Left cardiac atrium (tissue), 4 donors: ENCODE measurements around the gene SOWAHA. TPM values are rescaled to one million over a fixed set of nuclear protein-coding genes. Genes with fewer than 3 reads are reported as not detected.

ENCODE experiments used
- ATAC-seq, 2 donors: fragments of 200-7000 bp; cut with Tn5 transposase; one replicate each; pipeline ENCODE4 v1.9.1; 2020; ENCODE audit warnings: mild to moderate bottlenecking in 2 of 2, moderate library complexity in 2 of 2
- DNase-seq: peaks from one replicate; pipeline ENCODE4 v3.0.0-alpha.2; 2020
- intact Hi-C, 2 donors: fragments of 100-400 bp; cut with DNase I; formaldehyde crosslinking; loops; one replicate each; pipeline versions ENCODE4 v1.14.1 to v1.15.1; 2022 to 2023
- total RNA-seq, 2 donors: library from RNA; stranded (reverse); fragmentation: NEBNext Ultra II Directional; extraction: Animal tissue kit (Norgen Biotek cat#: 25700); gene quantifications; one replicate each; pipeline ENCODE4 v1.2.1, GENCODE V29; 2021
- donor health status: DM: no; HTN: yes; CAD: no.
- donor health status: DM: no; HTN: yes; CAD: no; lungs with severe emphysema.
- donor health status: DM: yes; HTN: yes; CAD: no.
- donor health status: Dilated cardiomyopathy.

Gene SOWAHA
- total RNA-seq, 2 donors from 2014 or later: 0.06 TPM; not detected in 1

DNA sequence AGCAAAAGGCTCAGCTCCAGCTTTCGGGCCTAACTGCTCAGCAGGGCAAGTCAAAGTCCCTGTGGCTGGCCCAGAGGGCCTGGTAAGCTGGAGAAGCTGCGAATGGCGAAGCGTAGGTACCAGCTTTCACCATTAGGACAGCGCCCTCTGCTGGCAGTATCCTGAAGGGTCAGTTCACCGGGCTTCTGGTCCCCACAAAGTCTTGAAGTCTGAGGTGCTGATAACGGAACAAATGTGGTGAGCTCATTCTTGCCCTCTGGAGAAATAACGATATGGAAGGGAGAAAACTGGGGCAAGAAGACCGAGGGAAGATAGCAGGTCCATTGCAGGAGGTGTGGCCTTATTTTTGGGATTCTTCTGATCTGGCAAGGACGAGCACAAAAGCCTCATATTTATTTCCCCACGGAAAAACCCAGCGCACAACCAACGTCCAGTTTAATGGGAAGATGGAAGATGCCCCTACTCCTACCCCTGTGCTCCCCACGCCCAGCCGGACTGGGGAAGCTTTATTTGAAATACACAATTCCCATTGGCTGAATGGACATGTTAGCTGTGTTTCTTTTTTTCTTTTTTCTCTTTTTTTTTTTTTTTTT, 7.2 kb downstream of the SOWAHA start:
- ATAC-seq: peak; percentile 85 to 88
- intact Hi-C loops: loop anchor here (5.0 to 10.0 kb wide), 2 partner anchors 438 to 445 kb away; no protein-coding TSS in a partner anchor
- DNase-seq: peak; percentile 92

DNA sequence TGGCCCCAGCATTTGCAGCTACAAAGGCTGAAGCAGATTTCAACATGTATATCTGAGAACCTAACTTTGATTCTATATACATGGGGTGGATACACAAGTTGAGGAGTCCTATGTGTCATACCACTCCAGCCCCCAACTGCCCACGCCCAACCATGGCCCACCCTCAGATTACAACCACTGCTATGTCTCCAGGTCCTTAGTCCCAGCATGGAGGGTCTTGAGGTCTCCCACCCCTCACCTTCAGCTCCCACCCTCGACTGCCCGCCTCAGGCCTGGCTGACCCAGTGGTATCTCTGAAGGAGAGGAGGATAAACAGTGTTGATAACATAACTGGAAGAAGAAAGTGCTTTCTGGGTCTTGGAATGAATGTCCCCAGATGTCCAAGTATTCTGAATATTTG, 8.2 kb downstream of the SOWAHA start:
- intact Hi-C loops: loop anchor here (5.0 to 10.0 kb wide), 2 partner anchors 439 to 447 kb away; no protein-coding TSS in a partner anchor
- ATAC-seq (no peak), DNase-seq (no peak)

DNA sequence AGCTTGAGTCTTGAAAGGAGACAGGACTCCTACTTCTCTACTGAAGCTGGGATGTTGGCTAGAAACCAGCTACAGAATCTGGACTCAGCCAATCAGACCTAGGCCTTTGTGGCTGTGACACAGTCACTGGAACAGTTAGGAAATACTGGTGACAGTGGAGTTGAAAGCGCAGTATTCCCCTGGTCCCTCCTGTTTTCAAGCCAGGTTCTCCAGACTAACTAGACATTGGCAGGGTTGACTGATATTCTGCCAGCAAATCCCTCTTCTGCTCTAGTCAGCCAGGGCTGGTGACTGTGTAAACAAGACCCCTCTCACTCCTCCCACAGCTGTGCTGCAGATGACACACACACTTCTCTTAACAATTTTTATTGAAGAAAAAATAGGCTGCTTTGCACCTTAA, 8.7 kb downstream of the SOWAHA start:
- ATAC-seq: peak in 1 of 2 donors; percentile 3
- no peak for DNase-seq
- intact Hi-C loops: loop anchor here (5.0 to 10.0 kb wide), 2 partner anchors 439 to 447 kb away; no protein-coding TSS in a partner anchor

DNA sequence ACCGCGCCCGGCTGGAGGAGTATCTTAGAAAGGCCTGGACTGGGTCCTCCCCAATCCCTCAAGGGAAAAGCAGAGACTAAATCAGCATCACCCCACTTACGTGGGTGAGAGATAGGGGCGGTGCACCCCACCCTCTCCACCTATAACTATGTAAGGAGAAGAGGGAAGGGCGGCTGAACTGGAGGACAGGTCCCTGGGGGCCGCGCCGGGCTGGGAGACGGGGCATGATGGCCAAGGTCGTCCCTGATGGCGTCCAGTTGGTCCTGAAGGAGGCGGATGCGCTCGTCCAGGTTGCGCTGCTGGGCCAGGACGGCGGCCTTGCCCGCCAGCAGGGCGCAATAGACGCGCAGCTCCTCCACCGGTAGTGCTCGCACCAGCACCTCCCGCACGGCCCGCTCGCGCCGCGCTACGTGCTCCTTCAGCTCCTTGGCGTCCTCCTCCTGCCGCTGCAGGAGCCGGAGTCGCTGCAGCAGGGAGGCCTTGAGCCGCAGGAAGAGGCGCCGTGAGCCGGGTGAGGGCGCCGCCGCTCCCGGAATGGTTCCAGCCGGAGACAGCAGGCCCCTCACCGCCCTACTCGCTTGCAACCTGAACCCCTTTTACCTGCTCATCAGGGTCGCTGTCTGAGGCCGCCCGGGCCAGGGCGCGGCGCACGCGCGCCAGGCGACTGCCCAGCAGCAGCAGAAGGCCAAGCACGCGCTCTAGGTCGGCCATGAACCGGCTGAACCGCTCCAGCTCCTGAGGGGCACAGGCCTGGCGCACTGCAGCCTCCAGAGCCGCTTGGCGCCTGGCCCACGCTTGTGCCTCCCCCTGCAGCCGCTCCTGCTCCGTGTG, 9.8 kb downstream of the SOWAHA start:
- peak; percentile 5 to 14 for ATAC-seq
- intact Hi-C loops: loop anchor here (5.0 to 10.0 kb wide), 2 partner anchors 441 to 448 kb away; no protein-coding TSS in a partner anchor
- DNase-seq: no peak

GRCh38 chr5:132823481-132824050, 10.5 kb downstream of the SOWAHA start:
- ATAC-seq (no peak), DNase-seq (no peak)
- intact Hi-C loops: loop anchor here (5.0 to 10.0 kb wide), 2 partner anchors 441 to 449 kb away; no protein-coding TSS in a partner anchor

- no peak for ATAC-seq
- DNase-seq: no peak
- intact Hi-C loops: loop anchor here (5.0 to 10.0 kb wide), 2 partner anchors 442 to 450 kb away; no protein-coding TSS in a partner anchor
Observed at GRCh38 chr5:132824426-132824825, 11.3 kb downstream of the SOWAHA start.

- no peak for DNase-seq
- ATAC-seq: no peak
- intact Hi-C loops: loop anchor here in 1 of 2 donors (10.0 kb wide), 1 partner anchor 450 kb away; no protein-coding TSS in a partner anchor
Observed at GRCh38 chr5:132825033-132825833, 12.1 kb downstream of the SOWAHA start.

GRCh38 chr5:132825834-132826391, 12.8 kb downstream of the SOWAHA start:
- intact Hi-C loops: loop anchor here in 1 of 2 donors (10.0 kb wide), 1 partner anchor 451 kb away; no protein-coding TSS in a partner anchor
- no peak for ATAC-seq
- DNase-seq: no peak

DNA sequence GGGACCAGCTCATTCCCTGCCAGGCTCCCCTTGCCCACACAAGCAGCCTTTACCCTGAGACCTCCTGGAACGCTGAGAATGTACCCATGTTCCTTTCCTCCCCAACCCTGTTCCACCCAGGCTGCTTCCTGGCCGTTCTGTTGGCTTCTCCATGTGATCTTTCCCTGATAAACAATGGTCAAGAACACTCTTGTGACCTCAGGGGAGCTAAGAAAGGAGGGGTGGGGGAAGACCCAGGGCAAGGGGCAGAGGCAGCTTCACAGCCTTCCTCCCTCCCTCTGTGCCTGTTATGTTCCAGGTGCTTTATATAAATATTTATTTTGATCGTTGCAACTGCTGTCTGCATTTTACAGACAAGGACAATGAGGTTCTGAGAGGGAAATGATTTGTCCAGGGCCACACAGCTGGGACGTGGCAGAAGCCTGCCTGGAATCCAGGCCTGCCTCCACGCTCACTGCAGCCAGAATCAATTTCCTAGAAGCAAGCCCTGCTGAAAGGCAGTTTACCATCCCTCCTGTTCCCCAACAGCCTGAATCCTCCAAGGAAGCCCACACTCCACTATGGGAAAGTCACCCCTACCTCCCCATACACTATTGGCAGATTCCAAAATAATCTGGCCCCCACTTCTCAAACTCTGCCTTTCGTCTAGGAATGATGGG, 13.5 kb downstream of the SOWAHA start:
- DNase-seq: no peak
- ATAC-seq: no peak
- intact Hi-C loops: loop anchor here in 1 of 2 donors (10.0 kb wide), 1 partner anchor 452 kb away; no protein-coding TSS in a partner anchor

GRCh38 chr5:132827943-132828673, 15.0 kb downstream of the SOWAHA start:
- DNase-seq: no peak
- no peak for ATAC-seq
- intact Hi-C loops: loop anchor here in 1 of 2 donors (10.0 kb wide), 1 partner anchor 453 kb away; no protein-coding TSS in a partner anchor

- intact Hi-C loops: loop anchor here in 1 of 2 donors (10.0 kb wide), 1 partner anchor 454 kb away; no protein-coding TSS in a partner anchor
- ATAC-seq: no peak
- no peak for DNase-seq
Observed at GRCh38 chr5:132828846-132829494, 15.9 kb downstream of the SOWAHA start.

- ATAC-seq (peak; percentile 90 to 94), DNase-seq (peak; percentile 84)
- intact Hi-C loops: loop anchor here (2.0 to 10.0 kb wide), 3 partner anchors 47 to 455 kb away; no protein-coding TSS in a partner anchor
Observed at GRCh38 chr5:132829742-132830435, 16.8 kb downstream of the SOWAHA start.

- intact Hi-C loops: loop anchor here (2.0 to 5.0 kb wide), 2 partner anchors 47 to 52 kb away; no protein-coding TSS in a partner anchor
- DNase-seq: peak; percentile 79
- peak; percentile 76 to 81 for ATAC-seq
Observed at GRCh38 chr5:132830436-132831094, 17.5 kb downstream of the SOWAHA start, which contains the start of gene SHROOM1. SHROOM1 (minus strand) TSS chr5:132830647; CDS start chr5:132826140, 4,507 bp downstream.

DNA sequence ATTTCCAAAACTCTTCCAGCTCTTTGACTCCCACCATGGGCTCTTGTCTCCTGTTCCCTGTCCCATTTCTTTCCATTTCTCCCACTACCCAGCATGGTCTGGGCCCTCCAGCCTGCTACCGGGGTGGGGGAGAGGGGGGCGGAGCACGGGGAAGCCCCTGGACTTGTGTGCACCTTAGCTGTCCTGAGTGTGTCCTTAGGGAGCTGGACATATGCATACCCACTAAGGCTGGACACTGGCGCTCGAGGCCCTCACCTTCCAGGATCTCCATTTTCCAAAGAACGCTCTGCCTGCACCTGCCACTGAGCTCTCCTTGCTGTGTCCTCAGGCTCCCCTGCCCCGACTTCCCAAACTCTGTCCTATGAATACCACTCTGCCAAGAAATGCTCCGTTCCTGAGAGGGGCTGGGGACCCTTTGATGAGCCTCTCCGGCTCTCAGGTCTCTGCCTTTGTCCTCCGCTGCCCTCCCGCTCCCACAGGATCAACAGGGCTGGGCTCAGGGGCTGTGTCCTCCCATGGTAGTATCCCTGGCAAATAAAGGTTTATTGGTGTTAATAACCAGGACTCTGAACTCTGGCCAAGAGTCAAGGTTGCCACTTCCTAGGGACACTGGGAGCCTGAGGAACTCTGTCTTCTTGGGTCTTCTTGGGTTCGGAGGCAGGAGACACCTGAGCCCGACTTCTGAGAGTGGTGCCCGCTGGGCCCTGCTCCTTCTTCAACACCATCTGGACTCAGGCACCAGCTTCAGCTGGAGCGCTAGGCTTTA, 18.2 kb downstream of the SOWAHA start:
- no peak for ATAC-seq
- intact Hi-C loops: loop anchor here (2.0 to 5.0 kb wide), 2 partner anchors 46 to 52 kb away; no protein-coding TSS in a partner anchor
- no peak for DNase-seq
